Measurements from ENCODE around the gene RNF11.
A peak's percentile ranks its signal among the peaks of the same experiment; 100 is the strongest.
"Not testable (repeated sequence)": the region's sequence is repeated elsewhere in the genome, so short reads cannot be mapped to it uniquely, and the experiment has no call there.

Gene RNF11

GRCh38 chr1:51216631-51217030 is 19.4 kb upstream of the RNF11 start:
- no peak for TF ChIP-seq CTCF (IDR thresholded peaks at IDR 0.05; ENCODE audit: control extremely low read depth, extremely low read depth, low read depth, missing control alignments)
- no peak for DNase-seq (ENCODE audit: extremely low spot score)
- POLR2A ChIA-PET: no interaction called here
- CTCF ChIA-PET: interaction anchor here (1.2 to 2.6 kb wide), 4 partner anchors 15 to 25 kb away, joined by 3 to 9 read pairs (median 5); no protein-coding TSS in a partner anchor

GRCh38 chr1:51217101-51217500 is 19.0 kb upstream of the RNF11 start:
- ChIA-PET CTCF (interaction anchor here (1.2 to 2.6 kb wide), 3 partner anchors 18 to 25 kb away, joined by 3 to 9 read pairs (median 7); no protein-coding TSS in a partner anchor), POLR2A (no interaction called here)
- no peak for DNase-seq (ENCODE audit: extremely low spot score)
- TF ChIP-seq CTCF (IDR thresholded peaks at IDR 0.05; ENCODE audit: control extremely low read depth, extremely low read depth, low read depth, missing control alignments): no peak

GRCh38 chr1:51218570-51218969 is 17.5 kb upstream of the RNF11 start:
- ChIA-PET CTCF (interaction anchor here (1.1 to 2.6 kb wide), 4 partner anchors 14 to 77 kb away, joined by 3 to 9 read pairs (median 4); no protein-coding TSS in a partner anchor), POLR2A (no interaction called here)

DNA sequence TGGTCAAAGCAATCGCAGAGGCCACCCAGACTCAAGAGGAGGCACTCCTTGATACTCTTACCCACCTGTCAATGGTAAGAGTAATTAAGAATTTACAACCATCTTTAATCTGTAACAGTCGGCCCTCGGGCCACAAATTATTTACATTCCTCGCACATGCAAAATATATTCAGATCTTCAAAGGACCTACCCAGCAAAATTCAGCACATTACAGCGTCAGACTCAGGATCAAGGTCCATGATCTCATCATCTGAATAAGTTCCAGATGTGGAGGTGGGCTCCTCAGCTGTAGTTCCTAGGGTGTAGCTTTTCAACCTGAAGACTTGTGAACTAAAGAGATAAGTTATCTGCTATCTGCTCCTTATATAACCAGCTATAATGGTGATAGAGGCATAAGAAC is 17.1 kb upstream of the RNF11 start:
- DNase-seq (ENCODE audit: extremely low spot score): no peak
- CTCF ChIA-PET: interaction anchor here (1.1 to 2.6 kb wide), 5 partner anchors 14 to 76 kb away, joined by 3 to 9 read pairs (median 3); no protein-coding TSS in a partner anchor
- no peak for TF ChIP-seq CTCF (IDR thresholded peaks at IDR 0.05; ENCODE audit: control extremely low read depth, extremely low read depth, low read depth, missing control alignments)
- POLR2A ChIA-PET: no interaction called here

More at GRCh38 chr1:51218570-51218969, 17.5 kb upstream of the RNF11 start:
- peak; percentile 12 for TF ChIP-seq CTCF (IDR thresholded peaks at IDR 0.05; ENCODE audit: control extremely low read depth, extremely low read depth, low read depth, missing control alignments)
- DNase-seq (ENCODE audit: extremely low spot score): no peak

- CTCF ChIA-PET: interaction anchor here (0.7 to 1.9 kb wide), 2 partner anchors 29 to 75 kb away, joined by 3 to 5 read pairs; no protein-coding TSS in a partner anchor
- DNase-seq (ENCODE audit: extremely low spot score); POLR2A ChIA-PET: not testable (repeated sequence)
Measured at GRCh38 chr1:51221529-51221928, 14.5 kb upstream of the RNF11 start.

DNA sequence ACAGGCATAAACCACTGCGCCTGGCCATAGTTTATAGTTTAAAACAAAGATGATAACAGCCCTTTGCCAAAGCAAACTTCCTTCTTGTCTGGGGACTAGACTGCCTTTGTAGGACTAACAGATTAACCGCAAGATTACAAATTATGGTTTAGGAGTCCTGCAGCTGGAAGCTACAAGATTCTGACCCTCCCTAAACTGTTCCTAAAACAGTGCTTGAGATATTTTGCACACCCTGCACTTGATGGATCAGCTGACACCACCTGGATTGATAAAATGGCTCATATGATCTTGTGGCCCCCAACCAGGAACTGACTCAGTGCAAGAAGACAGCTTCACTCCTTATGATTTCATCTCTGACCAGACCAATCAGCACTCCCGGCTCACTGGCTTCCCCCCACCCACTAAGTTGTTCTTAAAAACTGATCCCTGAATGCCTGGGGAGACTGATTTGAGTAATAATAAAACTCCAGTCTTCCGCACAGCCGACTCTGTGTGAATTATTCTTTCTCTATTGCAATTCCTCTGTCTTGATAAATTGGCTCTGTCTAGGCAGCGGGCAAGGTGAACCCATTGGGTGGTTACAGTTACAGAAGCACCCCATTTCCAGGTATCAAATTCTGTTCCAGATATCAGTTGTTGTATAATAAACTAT is 13.8 kb upstream of the RNF11 start:
- CTCF ChIA-PET: interaction anchor here (0.7 to 1.9 kb wide), 3 partner anchors 30 to 75 kb away, joined by 3 to 5 read pairs (median 5); no protein-coding TSS in a partner anchor
- TF ChIP-seq CTCF (IDR thresholded peaks at IDR 0.05; ENCODE audit: control extremely low read depth, extremely low read depth, low read depth, missing control alignments): no peak
- POLR2A ChIA-PET: no interaction called here
- no peak for DNase-seq (ENCODE audit: extremely low spot score)

DNA sequence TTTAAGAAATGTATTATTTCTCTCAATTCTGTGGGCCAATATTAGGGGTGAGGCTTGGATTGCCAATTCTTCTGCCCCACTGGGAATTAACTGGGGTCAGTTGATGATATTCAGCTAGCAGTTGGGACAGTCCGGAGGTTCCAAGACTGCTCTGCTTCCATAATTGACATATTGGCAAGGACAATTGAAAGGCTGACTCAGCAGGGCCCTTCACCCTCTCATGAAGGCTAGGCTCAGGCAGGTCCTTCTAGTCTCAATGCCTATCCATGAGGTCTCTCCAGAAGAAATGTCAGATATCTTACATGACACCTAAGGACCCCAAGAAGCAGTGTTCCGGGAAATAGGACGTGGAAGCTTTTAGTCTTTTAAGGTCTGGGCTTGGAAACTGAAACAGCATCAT is 13.3 kb upstream of the RNF11 start:
- CTCF ChIA-PET: interaction anchor here (1.6 to 1.9 kb wide), 2 partner anchors 34 to 74 kb away, joined by 5 read pairs; no protein-coding TSS in a partner anchor
- TF ChIP-seq CTCF (IDR thresholded peaks at IDR 0.05; ENCODE audit: control extremely low read depth, extremely low read depth, low read depth, missing control alignments): no peak
- POLR2A ChIA-PET: no interaction called here
- no peak for DNase-seq (ENCODE audit: extremely low spot score)

Measured in GM10248 (cell line).